A549 (cell line): ENCODE results near the gene VDR. TPM values are rescaled to one million over a fixed set of nuclear protein-coding genes. Genes with fewer than 3 reads are reported as not detected.

Source experiments
- ATAC-seq, 2 experiments: fragments of 200-7000 bp in 1 of 2; fragments of >200 bp in 1 of 2; cut with Nextera tagmentation in 1 of 2; cut with Tn5 transposase in 1 of 2; 3 replicates each; pipeline versions ENCODE4 v1.8.0 to v1.9.1; 2018 to 2020; ENCODE audit warnings: mild to moderate bottlenecking in 1 of 2, moderate library complexity in 1 of 2
- CTCF ChIA-PET: fragments of 300-600 bp; sonication (Branson Sonifier 250); formaldehyde crosslinking; extraction: SDS; loops from one replicate; lab custom pipeline; 2021; ENCODE audit warnings: antibody characterized with exemption, inconsistent platforms; lab: Yijun Ruan, JAX
- POLR2A ChIA-PET: fragments of 350-600 bp; formaldehyde crosslinking; extraction: SDS; loops from one replicate; lab custom pipeline; 2021; ENCODE audit warnings: antibody characterized with exemption, inconsistent platforms; lab: Yijun Ruan, JAX
- DNase-seq, 2 experiments: peaks; one replicate each; pipeline versions ENCODE4 v3.0.0 to v3.0.0-alpha.2; 2011 to 2016; ENCODE audit warnings: low read depth in 1 of 2, low spot score in 1 of 2
- FAIRE-seq: peaks from 2 replicates; lab custom pipeline; 2011; peaks lifted over from hg19 to GRCh38; lab: Jason Lieb, UNC
- H3K27ac ChIP-seq, 2 experiments: fragments of >200 bp; sonication (Bioruptor Twin); formaldehyde crosslinking; 3 replicates each; pipeline ENCODE4 v1.5.1; 2016 to 2017
- H3K4me1 ChIP-seq: fragments of >200 bp; sonication (Bioruptor Twin); formaldehyde crosslinking; 3 replicates; pipeline ENCODE4 v1.6.1; 2016
- H3K4me2 ChIP-seq: fragments of >200 bp; sonication (Bioruptor Twin); formaldehyde crosslinking; 3 replicates; pipeline ENCODE4 v1.6.1; 2016
- H3K4me3 ChIP-seq: fragments of >200 bp; sonication (Bioruptor Twin); formaldehyde crosslinking; 3 replicates; pipeline ENCODE4 v1.5.1; 2016
- H3K9me3 ChIP-seq: fragments of >200 bp; sonication (Bioruptor Twin); formaldehyde crosslinking; 3 replicates; pipeline ENCODE4 v1.6.1; 2016
- CTCF ChIP-seq: fragments of >200 bp; sonication (Bioruptor Twin); formaldehyde crosslinking; IDR thresholded peaks from 3 replicates; pipeline ENCODE4 v1.5.1; 2016
- EHMT2 ChIP-seq: fragments of 200-600 bp; sonication (generic); IDR thresholded peaks from 2 replicates; pipeline ENCODE4 v1.6.1; 2016; ENCODE audit warnings: antibody characterized with exemption, low read depth, mild to moderate bottlenecking, moderate library complexity
- ESRRA ChIP-seq: fragments of 150-350 bp; IDR thresholded peaks from 2 replicates; pipeline ENCODE4 v1.6.1; 2014; ENCODE audit warnings: mild to moderate bottlenecking, low read length, borderline replicate concordance
- FOSL2 ChIP-seq, 2 experiments: fragments of 450-650 bp in 1 of 2; fragments of >200 bp in 1 of 2; sonication (Bioruptor Twin) in 1 of 2; formaldehyde crosslinking; IDR thresholded peaks; 2 replicates each; pipeline versions ENCODE4 v1.5.0 to v1.6.1; 2016 to 2020; ENCODE audit warnings: mild to moderate bottlenecking in 1 of 2, moderate library complexity in 1 of 2
- HDAC2 ChIP-seq: fragments of 200-600 bp; sonication (generic); IDR thresholded peaks from 2 replicates; pipeline ENCODE4 v1.6.1; 2016
- HES2 ChIP-seq: fragments of >200 bp; sonication (Bioruptor Twin); formaldehyde crosslinking; IDR thresholded peaks from 2 replicates; pipeline ENCODE4 v1.6.1; 2016
- KDM1A ChIP-seq: fragments of 200-600 bp; sonication (generic); IDR thresholded peaks from 2 replicates; pipeline ENCODE4 v1.6.1; 2016; ENCODE audit warnings: low read depth, mild to moderate bottlenecking
- MAX ChIP-seq: IDR thresholded peaks from 2 replicates; pipeline ENCODE4 v1.6.1; 2012
- MYC ChIP-seq: IDR thresholded peaks from 2 replicates; pipeline ENCODE4 v1.6.1; 2012; ENCODE audit warnings: mild to moderate bottlenecking, inconsistent platforms, low read length, improper control_type of control experiment, borderline replicate concordance
- NPAS2 ChIP-seq: fragments of 250-450 bp; sonication (Bioruptor Pico); IDR thresholded peaks from 2 replicates; pipeline ENCODE4 v1.8.0; 2022; ENCODE audit warnings: mild to moderate bottlenecking, moderate library complexity, borderline replicate concordance
- NR3C1 ChIP-seq: fragments of >200 bp; sonication (Bioruptor Twin); formaldehyde crosslinking; IDR thresholded peaks from 3 replicates; pipeline ENCODE4 v1.6.1; 2017
- PBX3 ChIP-seq: IDR thresholded peaks from 2 replicates; pipeline ENCODE4 v1.6.1; 2012
- RAD21 ChIP-seq, 2 experiments: fragments of >200 bp in 1 of 2; sonication (Bioruptor Twin) in 1 of 2; formaldehyde crosslinking in 1 of 2; IDR thresholded peaks in 1 of 2; conservative IDR thresholded peaks in 1 of 2; 2 replicates in 1 of 2; 3 replicates in 1 of 2; pipeline ENCODE4 v1.6.1; 2012 to 2018; ENCODE audit warnings: inconsistent platforms in 1 of 2
- RARB ChIP-seq: fragments of 250-450 bp; sonication (Bioruptor Pico); IDR thresholded peaks from 2 replicates; pipeline ENCODE4 v1.8.0; 2021; ENCODE audit warnings: mild to moderate bottlenecking, moderate library complexity
- RCOR1 ChIP-seq: fragments of 150-350 bp; IDR thresholded peaks from 2 replicates; pipeline ENCODE4 v1.6.1; 2014; ENCODE audit warnings: antibody characterized with exemption, low read length, low read depth
- TP53 ChIP-seq: fragments of 250-450 bp; sonication (Bioruptor Pico); IDR thresholded peaks from 2 replicates; pipeline ENCODE4 v1.5.0; 2021; ENCODE audit warnings: mild to moderate bottlenecking, moderate library complexity
- ZC3H11A ChIP-seq: fragments of 450-650 bp; IDR thresholded peaks from 2 replicates; pipeline ENCODE4 v1.6.1; 2014; ENCODE audit warnings: antibody characterized with exemption, mild to moderate bottlenecking
- ZFP36 ChIP-seq: fragments of 450-650 bp; IDR thresholded peaks from 2 replicates; pipeline ENCODE4 v1.6.1; 2014; ENCODE audit warnings: borderline replicate concordance; ENCODE audit not compliant: partially characterized antibody
- ZNF302 ChIP-seq: fragments of 250-450 bp; sonication (Bioruptor Pico); IDR thresholded peaks from 2 replicates; pipeline ENCODE4 v1.9.0; 2021; ENCODE audit warnings: inconsistent platforms, mild to moderate bottlenecking, moderate library complexity
- WGBS: methylation state at CpG from one replicate; pipeline ENCODE4 v1.1.6; 2017; ENCODE audit errors: missing lambda C conversion rate; 5-methylcytosine and 5-hydroxymethylcytosine counted together
- polyA plus RNA-seq, 4 experiments: library from polyadenylated mRNA; depleted of rRNA in 3 of 4; stranded (reverse); fragments of >200 nt; fragmentation: RNase III in 1 of 4; extraction: RNeasy Plus Mini Kit Qiagen cat#74134 plus additional on column Dnase treatment in 1 of 4; gene quantifications; 2 replicates in 3 of 4; 3 replicates in 1 of 4; pipeline ENCODE4 v1.2.3, GENCODE V29; 2011 to 2017

VDR gene
- polyA plus RNA-seq, 2 of the 4 experiments (the other 2 are of a cell fraction) = 1.9 to 2.1 TPM

GRCh38 chr12:47818007-47818376 is 86.8 kb downstream of the VDR start:
- Histone ChIP-seq H3K9me3 (no peaks in the 10 kb centered on the region), H3K4me1 (peaks cover 73% of the 10 kb centered on the region), H3K4me2 (peak overlapping the region; percentile 95), H3K4me3 (peak overlapping the region; percentile 89), H3K27ac (peak overlapping the region; percentile 96 to 100)
- DNase-seq (no peak), FAIRE-seq (no peak), ATAC-seq (no peak)
- CTCF ChIA-PET = interaction anchor here (0.7 to 59.0 kb wide), 18 partner anchors 10 to 111 kb away, joined by 3 to 1532 read pairs (median 7); partner anchors contain the start of gene RPAP3
- no peak for TF ChIP-seq TP53 (CRISPR knock-in tag)
- no peak for TF ChIP-seq NPAS2 (CRISPR knock-in tag)
- TF ChIP-seq MYC = no peak
- TF ChIP-seq EHMT2 = no peak
- TF ChIP-seq ZC3H11A = no peak
- no peak for TF ChIP-seq ZNF302 (CRISPR knock-in tag)
- TF ChIP-seq RCOR1 = no peak
- TF ChIP-seq NR3C1 = no peak
- no peak for TF ChIP-seq RARB (CRISPR knock-in tag)
- TF ChIP-seq ESRRA = no peak
- WGBS = 91% methylated on average over 3 of the region's 3 CpGs
- POLR2A ChIA-PET = interaction anchor here (1.4 to 3.5 kb wide), 2 partner anchors 11 to 20 kb away, joined by 4 to 20 read pairs; no protein-coding TSS in a partner anchor

GRCh38 chr12:47817272-47818006 is 87.4 kb downstream of the VDR start:
- WGBS = 51% methylated on average over 6 of the region's 7 CpGs
- DNase-seq = peak in 1 of 2 experiments; percentile 23
- FAIRE-seq = no peak
- Histone ChIP-seq H3K9me3 (no peaks in the 10 kb centered on the region), H3K4me3 (peak overlapping the region; percentile 7; the same call in 1 of the 3 replicates), H3K27ac (peak overlapping the region; percentile 96 to 100), H3K4me1 (peaks cover 71% of the 10 kb centered on the region), H3K4me2 (peak overlapping the region; percentile 95)
- CTCF ChIA-PET = interaction anchor here (0.7 to 59.0 kb wide), 18 partner anchors 10 to 111 kb away, joined by 3 to 1532 read pairs (median 7); partner anchors contain the start of gene RPAP3
- no peak for ATAC-seq
- POLR2A ChIA-PET = interaction anchor here (0.7 to 1.4 kb wide), 2 partner anchors 12 to 111 kb away, joined by 3 to 4 read pairs; partner anchors contain the start of gene RPAP3
- TF ChIP-seq RAD21 (conservative IDR thresholded peaks at IDR 0.05 in 1 of 2, IDR thresholded peaks at IDR 0.05 in 1 of 2) (peak; percentile 13 to 26; a peak in 1 of 5 replicates), CTCF (0 out of 3 replicates have a peak, but pooled peaks have one; percentile 20), ZNF302 (CRISPR knock-in tag) (no peak)

GRCh38 chr12:47816403-47817271 is 88.2 kb downstream of the VDR start:
- no peaks in the 10 kb centered on the region for H3K9me3 ChIP-seq
- H3K4me1 ChIP-seq = peaks cover 71% of the 10 kb centered on the region
- POLR2A ChIA-PET = interaction anchor here (0.7 to 1.4 kb wide), 2 partner anchors 12 to 111 kb away, joined by 3 to 4 read pairs; partner anchors contain the start of gene RPAP3
- CTCF ChIA-PET = interaction anchor here (1.2 to 59.0 kb wide), 15 partner anchors 9 to 110 kb away, joined by 3 to 1532 read pairs (median 10); partner anchors contain the start of gene RPAP3
- peak overlapping the region; percentile 95 for H3K4me2 ChIP-seq
- 68% methylated on average over 9 of the region's 12 CpGs for WGBS
- H3K4me3 ChIP-seq = no peak overlapping the region
- H3K27ac ChIP-seq = peak overlapping the region; percentile 96 to 100; a peak in 4 of 6 replicates
- DNase-seq = no peak
- TF ChIP-seq HDAC2 = no peak
- TF ChIP-seq PBX3 = no peak
- TF ChIP-seq KDM1A = no peak
- no peak for TF ChIP-seq HES2
- TF ChIP-seq MAX = no peak
- no peak for TF ChIP-seq FOSL2 (IDR thresholded peaks at IDR 0.05)
- TF ChIP-seq FOSL2 (CRISPR knock-in tag; IDR thresholded peaks at IDR 0.05) = no peak
- TF ChIP-seq MYC = no peak
- TF ChIP-seq ZFP36 = no peak
- no peak for TF ChIP-seq EHMT2
- FAIRE-seq = no peak
- ATAC-seq = no peak
